22Rv1 (cell line): ENCODE measurements around the gene HS6ST2.

Source experiments
- ZFX ChIP-seq: fragments of 450-650 bp; IDR thresholded peaks from 2 replicates; pipeline ENCODE4 v1.6.1; 2017; ENCODE audit warnings: antibody characterized with exemption, borderline replicate concordance
- TF ChIP-seq, protein P1 (sequence below): fragments of 450-650 bp; IDR thresholded peaks from 2 replicates; pipeline ENCODE4 v1.5.1; 2017; ENCODE audit warnings: mild to moderate bottlenecking

- TF ChIP-seq, protein P1, sequence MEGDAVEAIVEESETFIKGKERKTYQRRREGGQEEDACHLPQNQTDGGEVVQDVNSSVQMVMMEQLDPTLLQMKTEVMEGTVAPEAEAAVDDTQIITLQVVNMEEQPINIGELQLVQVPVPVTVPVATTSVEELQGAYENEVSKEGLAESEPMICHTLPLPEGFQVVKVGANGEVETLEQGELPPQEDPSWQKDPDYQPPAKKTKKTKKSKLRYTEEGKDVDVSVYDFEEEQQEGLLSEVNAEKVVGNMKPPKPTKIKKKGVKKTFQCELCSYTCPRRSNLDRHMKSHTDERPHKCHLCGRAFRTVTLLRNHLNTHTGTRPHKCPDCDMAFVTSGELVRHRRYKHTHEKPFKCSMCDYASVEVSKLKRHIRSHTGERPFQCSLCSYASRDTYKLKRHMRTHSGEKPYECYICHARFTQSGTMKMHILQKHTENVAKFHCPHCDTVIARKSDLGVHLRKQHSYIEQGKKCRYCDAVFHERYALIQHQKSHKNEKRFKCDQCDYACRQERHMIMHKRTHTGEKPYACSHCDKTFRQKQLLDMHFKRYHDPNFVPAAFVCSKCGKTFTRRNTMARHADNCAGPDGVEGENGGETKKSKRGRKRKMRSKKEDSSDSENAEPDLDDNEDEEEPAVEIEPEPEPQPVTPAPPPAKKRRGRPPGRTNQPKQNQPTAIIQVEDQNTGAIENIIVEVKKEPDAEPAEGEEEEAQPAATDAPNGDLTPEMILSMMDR: no peak
- no peak for TF ChIP-seq ZFX
Observed at GRCh38 chrX:132916349-132916748, 42.1 kb downstream of the HS6ST2 start.
